Adrenal gland (tissue), 12 donors: ENCODE data around the gene FOXN3. TPM values are rescaled to one million over a fixed set of nuclear protein-coding genes. Genes with fewer than 3 reads are reported as not detected.

Source experiments
- DNase-seq, 7 donors: peaks; one replicate each; pipeline ENCODE4 v3.0.0-alpha.2; 2019 to 2020
- H3K27ac ChIP-seq, 5 donors: fragments of 200-600 bp; sonication (generic) in 4 of 5; 1 replicate in 3 of 5; 2 replicates in 2 of 5; pipeline versions ENCODE4 v1.5.1 to v1.8.0; 2016 to 2020; ENCODE audit warnings: mild to moderate bottlenecking in 1 of 5
- H3K27me3 ChIP-seq: fragments of 200-600 bp; 2 replicates; pipeline ENCODE4 v1.8.0; 2021
- H3K36me3 ChIP-seq, 2 donors: fragments of 200-600 bp; replicated peaks in 1 of 2; 1 replicate in 1 of 2; 2 replicates in 1 of 2; pipeline versions ENCODE4 v1.5.1 to v1.8.0; 2018 to 2022
- H3K4me1 ChIP-seq, 2 donors: fragments of 200-600 bp; replicated peaks in 1 of 2; 1 replicate in 1 of 2; 2 replicates in 1 of 2; pipeline versions ENCODE4 v1.5.1 to v1.8.0; 2018 to 2021
- H3K4me3 ChIP-seq, 4 donors: fragments of 200-600 bp; sonication (generic) in 3 of 4; one replicate each; pipeline ENCODE4 v1.5.1; 2016 to 2018
- H3K9me3 ChIP-seq, 3 donors: fragments of 200-600 bp; sonication (generic) in 1 of 3; replicated peaks in 1 of 3; 1 replicate in 2 of 3; 2 replicates in 1 of 3; pipeline versions ENCODE4 v1.5.1 to v1.8.0; 2016 to 2021
- POLR2A ChIP-seq, 2 donors: fragments of 450-650 bp; IDR thresholded peaks; one replicate each; pipeline ENCODE4 v1.6.1; 2017; ENCODE audit warnings: antibody characterized with exemption in 2 of 2, mild to moderate bottlenecking in 2 of 2, moderate library complexity in 1 of 2
- WGBS, 4 donors: extraction: QIAGEN DNeasy Blood & Tissue Kit in 2 of 4; methylation state at CpG; one replicate each; pipeline versions ENCODE4 v1.1.5 to v1.1.7; 2013 to 2017; 5-methylcytosine and 5-hydroxymethylcytosine counted together
- intact Hi-C, 2 donors: fragments of 100-400 bp; cut with DNase I; formaldehyde crosslinking; loops; one replicate each; pipeline versions ENCODE4 v1.14.1 to v1.15.0; 2022 to 2023
- polyA plus RNA-seq, 3 donors: library from polyadenylated mRNA; stranded (reverse); fragments of 200-250 nt in 2 of 3; fragments of 350-450 nt in 1 of 3; fragmentation: Illumina TruSeq in 1 of 3; extraction: RNeasy Lipid Tissue Mini Kit (QIAGEN cat#74804) in 1 of 3; gene quantifications; one replicate each; pipeline ENCODE4 v1.2.3, GENCODE V29; 2013 to 2014
- total RNA-seq, 9 donors: library from RNA; depleted of rRNA in 4 of 9; stranded (reverse); fragments of >200 nt in 4 of 9; fragments of 120-200 nt in 1 of 9; fragmentation: NEBNext Ultra II Directional in 1 of 9; extraction: Animal tissue kit (Norgen Biotek cat#: 25700) in 1 of 9; gene quantifications; one replicate each; pipeline versions ENCODE4 v1.1.0 to v1.2.4, GENCODE V29; 2013 to 2023
- TF ChIP-seq, protein P1 (sequence below), 6 experiments: fragments of 450-650 bp in 4 of 6; fragments of 200-600 bp in 2 of 6; sonication (generic) in 1 of 6; IDR thresholded peaks; 1 replicate in 5 of 6; 2 replicates in 1 of 6; pipeline versions ENCODE4 v1.5.1 to v1.8.0; 2016 to 2021; ENCODE audit warnings: antibody characterized with exemption in 6 of 6, mild to moderate bottlenecking in 2 of 6, moderate library complexity in 1 of 6
- donor health status: healthy with polysubstance abuse.
- donor health status: Bipolar disorder and iron deficiency.
- donor health status: DM: yes; HTN: yes; CAD: no.
- donor health status: DM: no; HTN: no; CAD: no.
- donor health status: DM: no; HTN: no; CAD: no.
- donor health status: DM: yes; HTN: yes; CAD: no.

FOXN3 gene
- total and polyA plus RNA-seq, 12 donors, result 10.7 to 131 (median 96.8) TPM

DNA sequence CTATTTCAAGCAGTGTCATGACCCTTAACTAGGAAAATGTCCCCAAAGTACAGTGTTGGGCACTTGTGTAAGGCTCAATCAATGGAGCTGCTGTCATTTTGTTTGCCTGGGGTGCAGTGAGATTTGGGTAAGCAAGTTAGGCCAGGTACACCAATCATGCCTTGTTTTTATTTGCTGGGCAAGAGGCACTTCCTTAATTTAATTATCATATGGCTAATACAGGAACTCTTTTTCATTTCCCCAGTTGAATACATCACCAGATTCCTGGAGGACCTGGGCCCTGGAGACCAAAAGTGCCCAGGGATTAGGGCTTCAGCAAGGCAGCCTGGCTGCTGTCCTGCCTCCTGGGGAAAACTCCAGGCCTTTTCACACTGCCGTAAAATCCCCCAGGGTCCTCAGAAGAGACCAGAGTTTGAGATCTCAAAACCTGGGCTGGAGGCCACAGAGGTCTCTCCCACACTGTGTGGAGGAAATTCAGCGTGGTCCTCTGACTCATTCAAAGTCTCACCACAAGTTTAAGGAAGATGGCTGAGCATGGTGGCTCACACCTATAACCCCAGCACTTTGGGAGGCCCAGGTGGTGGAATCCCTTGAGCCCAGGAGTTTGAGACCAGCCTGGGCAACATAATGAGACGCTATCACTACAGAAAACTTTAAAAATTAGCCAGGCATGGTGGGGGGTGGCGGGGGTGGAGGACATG is 28.4 kb upstream of the FOXN3 start:
- no peaks in the 10 kb centered on the region for H3K27me3 ChIP-seq
- intact Hi-C loops, result no loop called here
- no peak overlapping the region for H3K27ac ChIP-seq
- no peaks in the 10 kb centered on the region for H3K36me3 ChIP-seq
- H3K4me1 ChIP-seq, result peaks cover 0 to 13% of the 10 kb centered on the region in 2 donors
- H3K4me3 ChIP-seq, result no peak overlapping the region
- DNase-seq, result no peak
- WGBS, 4 donors, result 43 to 78% (median 68%) methylated on average over 4 of the region's 4 CpGs
- no peaks in the 10 kb centered on the region for H3K9me3 ChIP-seq
- TF ChIP-seq, protein P1, sequence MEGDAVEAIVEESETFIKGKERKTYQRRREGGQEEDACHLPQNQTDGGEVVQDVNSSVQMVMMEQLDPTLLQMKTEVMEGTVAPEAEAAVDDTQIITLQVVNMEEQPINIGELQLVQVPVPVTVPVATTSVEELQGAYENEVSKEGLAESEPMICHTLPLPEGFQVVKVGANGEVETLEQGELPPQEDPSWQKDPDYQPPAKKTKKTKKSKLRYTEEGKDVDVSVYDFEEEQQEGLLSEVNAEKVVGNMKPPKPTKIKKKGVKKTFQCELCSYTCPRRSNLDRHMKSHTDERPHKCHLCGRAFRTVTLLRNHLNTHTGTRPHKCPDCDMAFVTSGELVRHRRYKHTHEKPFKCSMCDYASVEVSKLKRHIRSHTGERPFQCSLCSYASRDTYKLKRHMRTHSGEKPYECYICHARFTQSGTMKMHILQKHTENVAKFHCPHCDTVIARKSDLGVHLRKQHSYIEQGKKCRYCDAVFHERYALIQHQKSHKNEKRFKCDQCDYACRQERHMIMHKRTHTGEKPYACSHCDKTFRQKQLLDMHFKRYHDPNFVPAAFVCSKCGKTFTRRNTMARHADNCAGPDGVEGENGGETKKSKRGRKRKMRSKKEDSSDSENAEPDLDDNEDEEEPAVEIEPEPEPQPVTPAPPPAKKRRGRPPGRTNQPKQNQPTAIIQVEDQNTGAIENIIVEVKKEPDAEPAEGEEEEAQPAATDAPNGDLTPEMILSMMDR (IDR thresholded peaks at IDR 0.05), result no peak
- no peak for TF ChIP-seq POLR2A (IDR thresholded peaks at IDR 0.05)

DNA sequence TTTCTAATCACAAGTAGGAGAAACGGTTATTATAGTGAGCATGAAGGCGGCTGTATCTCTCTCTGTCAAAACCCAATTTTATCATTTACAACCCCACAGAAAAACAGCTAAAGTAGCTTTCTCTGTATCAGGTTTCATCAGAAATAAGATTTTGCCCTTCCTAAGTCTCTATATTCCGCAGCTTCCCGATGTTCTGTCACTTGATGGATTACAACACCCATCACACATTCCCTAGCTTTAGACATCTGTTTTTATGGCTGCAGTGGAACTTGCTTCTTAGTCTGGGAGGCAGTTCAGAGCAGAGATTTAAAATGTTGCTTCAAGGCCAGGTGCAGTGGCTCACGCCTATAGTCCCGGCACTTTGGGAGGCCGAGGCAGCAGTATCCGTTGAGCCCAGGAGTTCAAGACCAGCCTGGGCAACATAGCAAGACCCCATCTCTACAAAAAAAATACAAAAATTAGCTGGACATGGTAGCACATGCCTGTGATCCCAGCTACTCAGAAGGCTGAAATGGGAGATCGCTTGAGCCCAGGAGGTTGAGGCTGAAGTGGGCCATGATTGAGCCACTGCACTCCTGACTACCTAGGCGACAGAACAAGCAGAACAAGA is 27.6 kb upstream of the FOXN3 start:
- no peak for DNase-seq
- TF ChIP-seq POLR2A (IDR thresholded peaks at IDR 0.05), result no peak
- TF ChIP-seq, protein P1 (IDR thresholded peaks at IDR 0.05), result no peak
- Histone ChIP-seq H3K36me3 (no peaks in the 10 kb centered on the region), H3K27ac (no peak overlapping the region), H3K4me3 (no peak overlapping the region), H3K27me3 (no peaks in the 10 kb centered on the region), H3K4me1 (peaks cover 0 to 13% of the 10 kb centered on the region in 2 donors), H3K9me3 (no peaks in the 10 kb centered on the region)
- intact Hi-C loops, result no loop called here
- 78 to 82% (median 79%) methylated on average over 10 of the region's 10 CpGs for WGBS, 4 donors

DNA sequence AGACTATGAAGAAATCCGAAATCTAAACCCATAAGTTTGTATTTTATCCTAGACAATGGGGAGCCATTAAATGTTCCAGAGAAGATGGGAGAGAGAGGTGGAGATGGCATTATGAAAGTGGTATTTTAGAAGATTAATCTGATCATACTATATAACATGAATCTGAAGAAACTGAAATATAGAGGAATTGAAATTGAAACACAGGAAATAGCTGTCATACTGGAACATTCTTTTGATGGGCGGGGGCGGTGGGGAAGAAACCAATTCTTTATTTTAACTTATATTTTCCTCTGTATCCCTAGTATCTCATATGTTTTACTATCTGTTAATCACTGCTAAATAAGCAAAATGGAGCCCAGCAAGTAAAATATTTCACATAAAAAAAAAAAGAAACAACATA is 27.0 kb upstream of the FOXN3 start:
- Histone ChIP-seq H3K36me3 (no peaks in the 10 kb centered on the region), H3K27me3 (no peaks in the 10 kb centered on the region), H3K4me3 (no peak overlapping the region), H3K4me1 (peaks cover 0 to 13% of the 10 kb centered on the region in 2 donors), H3K27ac (peak overlapping the region in 1 of 5 donors; percentile 2), H3K9me3 (no peaks in the 10 kb centered on the region)
- no peak for DNase-seq
- TF ChIP-seq, protein P1 (IDR thresholded peaks at IDR 0.05), result no peak
- no peak for TF ChIP-seq POLR2A (IDR thresholded peaks at IDR 0.05)
- intact Hi-C loops, result no loop called here
- WGBS, 4 donors, result 65 to 78% (median 75%) methylated on average over 3 of the region's 3 CpGs

DNA sequence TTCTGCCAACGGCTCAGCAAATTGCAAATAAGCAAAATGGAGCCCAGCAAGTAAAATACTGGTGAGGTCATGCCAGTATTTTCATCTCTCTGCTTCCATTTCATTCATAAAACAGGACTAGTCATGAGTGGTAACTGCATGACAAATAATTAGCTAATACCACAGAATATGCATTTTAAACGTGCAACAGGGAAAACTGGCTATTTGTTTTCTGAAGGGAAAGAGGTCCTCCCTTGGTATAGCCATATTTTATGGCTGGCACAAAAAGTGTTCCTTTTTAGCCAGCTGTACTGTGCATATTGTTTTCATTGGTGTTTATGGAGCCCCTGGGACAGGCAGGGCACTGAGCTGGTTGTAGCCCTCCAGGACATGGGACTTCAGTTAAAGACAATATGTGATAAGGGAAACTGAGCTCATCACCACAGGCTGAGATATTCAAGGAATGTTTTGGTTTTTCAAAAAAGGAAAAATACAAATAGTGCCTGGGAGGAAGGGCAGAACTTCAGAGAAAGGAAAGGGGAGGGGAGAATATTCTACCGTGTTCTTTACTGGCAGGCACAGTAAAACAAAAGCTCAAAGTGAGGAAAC is 26.1 kb upstream of the FOXN3 start:
- no peak for DNase-seq
- peaks cover 0 to 13% of the 10 kb centered on the region in 2 donors for H3K4me1 ChIP-seq
- no peak overlapping the region for H3K4me3 ChIP-seq
- intact Hi-C loops, result no loop called here
- peak overlapping the region in 2 of 5 donors; percentile 2 to 61 for H3K27ac ChIP-seq
- WGBS, 4 donors, result 37 to 59% (median 51%) methylated on average over 3 of the region's 3 CpGs
- no peaks in the 10 kb centered on the region for H3K9me3 ChIP-seq
- no peaks in the 10 kb centered on the region for H3K27me3 ChIP-seq
- H3K36me3 ChIP-seq, result no peaks in the 10 kb centered on the region
- TF ChIP-seq POLR2A (IDR thresholded peaks at IDR 0.05), result no peak
- TF ChIP-seq, protein P1 (IDR thresholded peaks at IDR 0.05), result no peak
